Cardiac septum (tissue), 1 donor: ENCODE results near the gene SCRG1. TPM values are rescaled to one million over a fixed set of nuclear protein-coding genes. Genes with fewer than 3 reads are reported as not detected.

Experiments
- DNase-seq: peaks from one replicate; pipeline ENCODE4 v3.0.0-alpha.2; 2020; ENCODE audit warnings: low spot score
- intact Hi-C: fragments of 100-400 bp; cut with DNase I; formaldehyde crosslinking; loops from one replicate; pipeline ENCODE4 v1.14.0; 2022
- total RNA-seq: library from RNA; stranded (reverse); fragmentation: NEBNext Ultra II Directional; extraction: Animal tissue kit (Norgen Biotek cat#: 25700); gene quantifications from one replicate; pipeline ENCODE4 v1.2.1, GENCODE V29; 2021
- donor health status: DM: no; HTN: no; CAD: no.

Gene SCRG1
- total RNA-seq, 1 donor from 2014 or later, result 1.1 TPM

DNA sequence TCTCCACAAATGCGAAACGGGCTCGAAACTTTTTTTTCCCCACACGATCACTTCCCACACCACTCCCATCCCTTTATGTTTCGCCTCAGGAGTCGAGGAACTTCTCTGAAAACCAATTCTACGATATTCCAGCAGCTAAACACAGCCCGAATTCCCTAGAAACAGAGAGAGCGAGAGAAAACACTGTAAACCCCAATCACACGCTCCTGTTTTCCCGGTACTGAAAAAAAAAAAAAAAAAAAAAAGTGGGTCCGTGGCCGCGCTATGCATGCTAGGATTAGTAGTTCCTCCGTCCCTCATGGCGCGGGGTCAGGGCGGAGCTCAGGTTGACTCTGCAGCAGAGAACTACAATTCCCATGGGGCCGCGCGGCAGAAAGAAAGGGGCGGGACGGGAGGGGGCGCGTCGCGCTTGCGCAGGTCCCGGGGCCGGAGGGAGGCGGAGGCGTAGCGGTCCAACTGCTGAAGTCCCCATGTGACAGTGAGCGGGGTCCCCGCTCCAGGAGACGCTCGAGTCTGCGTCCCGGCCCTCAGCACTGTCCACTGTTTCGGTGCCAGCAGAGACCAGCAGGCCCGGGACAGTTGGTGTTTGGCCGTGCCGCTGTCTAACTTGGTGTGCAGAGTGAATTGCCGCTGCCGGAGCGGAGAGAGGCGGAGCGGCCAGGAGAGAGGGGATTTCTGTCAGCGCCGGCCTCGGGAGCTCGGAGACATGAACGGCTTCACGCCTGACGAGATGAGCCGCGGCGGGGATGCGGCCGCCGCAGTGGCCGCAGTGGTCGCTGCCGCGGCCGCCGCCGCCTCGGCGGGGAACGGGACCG lies 28.2 kb downstream of the SCRG1 start, which contains the start of gene SAP30:
SAP30 (plus strand) TSS at position 478 of the 815 bp plus-strand sequence; CDS start at position 707, 229 bp downstream.
- intact Hi-C loops, result loop anchor here (1.0 to 2.0 kb wide), 2 partner anchors 36 to 202 kb away; partner anchors contain the start of genes GALNT7 and HMGB2
- DNase-seq, result peak; percentile 99

DNA sequence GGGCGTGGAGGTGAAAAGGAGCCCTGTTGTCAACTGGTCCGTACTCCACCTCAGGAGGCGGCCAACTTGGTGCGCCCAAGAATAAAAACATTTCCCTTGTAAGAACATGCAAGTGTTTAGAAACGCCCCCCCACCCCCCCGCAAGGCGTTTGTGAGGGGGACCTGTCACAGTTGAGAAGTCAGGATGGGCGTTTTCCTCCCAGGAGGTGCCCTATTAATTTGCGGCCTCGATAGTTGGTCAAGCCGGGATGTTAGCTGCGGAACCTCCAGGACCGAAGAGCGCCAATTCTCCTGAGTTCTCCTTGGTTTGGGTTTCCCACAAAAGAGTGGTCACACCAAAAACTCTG lies 28.8 kb downstream of the SCRG1 start:
- intact Hi-C loops, result loop anchor here (1.0 to 2.0 kb wide), 2 partner anchors 36 to 201 kb away; partner anchors contain the start of genes GALNT7 and HMGB2

DNA sequence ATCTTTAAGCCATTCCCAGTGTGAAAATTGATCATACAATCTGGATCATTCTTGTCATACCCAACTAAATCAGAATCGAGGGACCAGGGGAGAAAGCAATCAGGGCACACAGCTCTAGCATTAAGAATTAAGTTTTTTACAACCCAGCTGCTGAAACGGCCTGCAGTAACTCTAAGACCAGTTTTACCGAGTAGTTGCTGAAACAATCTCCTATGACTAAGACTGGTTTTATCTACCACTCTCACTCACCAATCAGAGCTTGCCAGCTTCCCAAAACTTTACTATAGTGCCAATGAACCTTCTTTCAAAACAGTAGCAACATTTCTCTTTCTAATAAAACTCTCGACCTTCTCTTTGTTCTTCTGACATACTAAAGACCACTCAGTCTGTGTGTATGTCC lies 31.0 kb downstream of the SCRG1 start:
- intact Hi-C loops, result no loop called here
- no peak for DNase-seq

More for the DNA sequence above, 28.8 kb downstream of the SCRG1 start:
- DNase-seq, result peak; percentile 83

DNA sequence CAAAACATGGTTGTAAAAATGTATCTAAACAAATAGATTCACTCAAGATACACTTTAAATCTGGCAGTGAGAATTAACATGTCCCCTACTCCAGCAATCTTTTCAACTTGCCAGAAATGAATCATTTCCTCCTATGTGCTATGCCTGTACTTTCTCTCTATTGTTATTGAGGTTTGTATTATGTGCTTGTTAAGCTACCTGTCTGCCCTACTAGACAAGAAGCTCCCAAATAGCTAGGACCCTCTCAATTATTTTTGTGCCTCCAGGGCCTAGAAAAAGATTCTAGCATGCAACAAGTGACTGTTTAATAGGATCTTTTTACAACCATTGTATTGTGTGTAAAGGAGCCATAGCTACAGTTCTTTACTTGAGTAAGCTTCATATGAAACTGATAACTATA lies 31.6 kb downstream of the SCRG1 start:
- no peak for DNase-seq
- intact Hi-C loops, result no loop called here

DNA sequence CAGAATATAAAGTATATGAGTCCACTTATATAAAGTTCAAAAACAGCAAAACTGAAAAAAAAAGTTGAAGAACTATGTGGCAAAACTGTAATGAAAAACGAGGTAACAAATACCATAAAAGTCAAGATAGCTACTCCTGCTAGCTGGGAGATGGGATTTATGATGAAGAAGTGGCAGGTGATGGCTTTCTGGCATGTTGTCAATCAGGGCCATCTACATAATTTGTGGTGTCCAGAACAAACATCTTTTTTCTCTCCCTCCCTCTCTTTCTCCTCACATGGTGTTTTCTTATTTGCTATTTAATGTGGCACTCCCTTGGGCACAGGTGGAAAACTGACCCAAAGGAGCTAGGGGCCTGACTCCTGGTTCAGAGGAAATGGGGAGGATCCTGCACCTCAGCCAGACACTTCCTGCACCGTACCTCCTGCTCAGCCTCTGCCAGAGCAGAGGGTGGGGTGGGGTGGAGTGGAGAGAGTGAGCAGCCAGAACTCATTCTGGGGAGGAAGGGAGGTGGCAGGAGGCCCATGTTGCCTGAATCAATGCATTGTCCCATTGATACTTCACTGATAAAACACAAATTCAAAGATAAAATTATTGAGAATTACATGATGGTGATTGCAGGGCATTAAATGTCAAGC lies 33.4 kb downstream of the SCRG1 start:
- intact Hi-C loops, result no loop called here

DNA sequence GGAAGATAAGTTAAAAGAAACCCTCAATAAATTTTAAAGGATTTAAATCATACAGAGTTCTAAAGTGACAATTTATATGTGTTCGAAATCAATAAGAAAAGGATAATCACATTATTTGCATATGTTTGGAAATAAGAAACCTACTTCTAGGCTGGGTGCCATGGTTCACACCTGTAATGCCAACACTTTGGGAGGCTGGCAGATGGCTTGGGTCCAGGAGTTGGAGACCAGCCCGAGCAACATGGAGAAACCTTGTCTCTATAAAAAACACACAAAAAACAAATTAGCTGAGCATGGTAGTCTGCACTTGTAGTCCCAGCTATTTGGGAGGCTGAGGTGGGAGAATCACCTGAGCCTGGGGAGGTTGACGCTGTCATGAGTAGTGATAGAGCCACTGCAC lies 36.2 kb downstream of the SCRG1 start:
- no peak for DNase-seq
- intact Hi-C loops, result no loop called here

More for the DNA sequence above, 33.4 kb downstream of the SCRG1 start:
- no peak for DNase-seq

DNA sequence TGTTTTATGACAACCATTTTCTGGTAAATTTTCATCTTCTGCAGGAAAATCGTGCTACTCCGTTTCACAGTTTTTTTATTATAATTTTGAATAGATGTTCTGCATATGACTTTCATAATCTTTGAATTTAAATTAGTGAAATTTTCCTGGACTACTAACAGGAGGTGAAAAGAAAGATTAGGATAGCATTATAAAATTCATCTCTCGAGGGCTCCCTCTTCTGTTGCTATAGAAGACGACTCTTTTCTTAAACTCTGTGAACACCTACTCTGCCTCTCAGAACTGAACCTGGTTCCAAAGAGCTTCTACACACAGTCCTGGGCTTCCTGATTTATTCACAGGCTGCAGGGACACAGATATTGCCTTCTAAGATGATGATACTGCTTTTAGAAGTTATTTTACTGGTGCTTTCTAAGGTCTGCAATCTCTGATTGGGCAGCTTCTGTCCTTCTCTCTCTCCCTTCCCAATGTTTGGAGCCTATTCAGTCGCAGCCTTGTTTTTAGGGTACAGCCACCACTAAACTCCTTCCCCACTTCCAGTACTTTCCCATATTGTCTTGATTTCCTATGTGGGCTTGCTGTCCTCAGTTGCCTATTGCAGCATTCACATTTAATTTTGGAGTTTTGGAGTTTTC lies 38.2 kb downstream of the SCRG1 start:
- intact Hi-C loops, result no loop called here
- DNase-seq, result no peak

DNA sequence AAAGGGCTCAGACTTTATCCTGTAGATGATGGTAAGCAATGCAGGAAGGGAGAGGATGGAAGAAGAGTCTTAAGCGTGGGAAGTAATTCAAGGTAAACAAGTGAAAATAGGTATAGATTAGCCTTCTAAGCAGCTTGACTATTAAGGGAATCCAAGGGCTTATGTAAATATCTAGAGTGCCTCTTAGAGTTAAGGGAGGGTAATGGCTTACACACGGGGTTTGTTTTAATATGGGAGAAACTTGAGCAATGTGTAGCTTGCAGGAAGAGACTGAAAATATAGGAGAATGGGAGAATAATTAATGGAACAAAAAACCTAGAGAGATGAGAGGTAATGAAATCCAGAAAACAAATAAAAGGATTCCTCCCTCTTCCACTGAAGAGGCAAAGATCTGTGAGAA lies 41.0 kb downstream of the SCRG1 start:
- intact Hi-C loops, result no loop called here
- DNase-seq, result no peak

DNA sequence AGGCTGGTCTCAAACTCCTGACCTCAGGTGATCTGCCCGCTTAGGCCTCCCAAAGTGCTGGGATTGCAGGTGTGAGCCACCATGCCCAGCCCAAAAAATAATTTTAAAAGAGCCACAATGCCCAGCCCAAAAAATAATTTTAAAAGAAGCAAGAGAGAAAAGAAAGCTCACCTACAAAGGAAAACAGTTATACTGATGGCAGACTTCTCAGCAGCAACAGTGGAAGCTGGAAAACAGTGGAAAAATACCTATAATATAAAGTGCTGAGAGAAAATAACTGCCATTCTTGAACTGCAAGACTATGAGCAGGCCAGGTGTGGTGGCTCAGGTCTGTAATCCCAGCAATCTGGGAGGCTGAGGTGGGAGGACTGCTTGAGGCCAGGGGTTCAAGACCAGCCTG lies 51.4 kb downstream of the SCRG1 start:
- no peak for DNase-seq
- intact Hi-C loops, result no loop called here

DNA sequence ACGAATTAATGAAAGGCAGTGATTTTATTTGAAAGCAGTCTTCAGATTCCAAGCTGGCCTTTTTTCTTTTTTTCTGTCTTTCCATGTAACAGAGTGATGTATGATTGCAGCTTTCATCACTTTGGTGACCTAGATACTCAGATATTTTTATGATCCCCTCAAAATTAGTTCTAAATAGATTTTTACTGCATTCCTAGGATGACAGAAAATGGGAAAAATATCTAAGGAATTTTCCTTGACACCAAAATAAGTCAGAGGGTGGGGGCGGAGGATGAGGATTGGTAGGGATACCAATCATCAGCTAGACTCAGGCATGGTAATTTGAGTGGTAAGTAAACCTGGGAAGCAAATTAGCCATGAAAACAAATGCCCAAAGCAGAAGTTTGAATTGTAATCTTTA lies 52.8 kb downstream of the SCRG1 start:
- intact Hi-C loops, result no loop called here
- no peak for DNase-seq

DNA sequence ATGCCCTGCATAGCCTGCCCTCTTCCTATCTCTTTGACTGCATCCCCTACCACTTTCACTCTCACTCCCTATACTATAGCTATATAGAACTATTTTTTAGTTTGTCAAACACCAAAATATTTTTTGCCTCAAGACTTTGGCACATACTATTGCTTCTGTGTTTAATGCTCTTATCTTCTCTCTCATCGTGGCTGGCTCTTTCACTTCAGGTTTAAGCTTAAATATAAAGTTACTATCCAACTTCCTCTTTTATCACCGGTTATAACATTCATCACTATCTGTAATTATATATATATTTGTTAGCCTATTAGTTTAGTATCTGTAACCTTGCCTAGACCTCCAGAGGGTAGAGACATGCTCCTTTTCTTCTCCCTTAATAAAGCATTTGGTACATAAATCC lies 53.3 kb downstream of the SCRG1 start:
- DNase-seq, result no peak
- intact Hi-C loops, result no loop called here

DNA sequence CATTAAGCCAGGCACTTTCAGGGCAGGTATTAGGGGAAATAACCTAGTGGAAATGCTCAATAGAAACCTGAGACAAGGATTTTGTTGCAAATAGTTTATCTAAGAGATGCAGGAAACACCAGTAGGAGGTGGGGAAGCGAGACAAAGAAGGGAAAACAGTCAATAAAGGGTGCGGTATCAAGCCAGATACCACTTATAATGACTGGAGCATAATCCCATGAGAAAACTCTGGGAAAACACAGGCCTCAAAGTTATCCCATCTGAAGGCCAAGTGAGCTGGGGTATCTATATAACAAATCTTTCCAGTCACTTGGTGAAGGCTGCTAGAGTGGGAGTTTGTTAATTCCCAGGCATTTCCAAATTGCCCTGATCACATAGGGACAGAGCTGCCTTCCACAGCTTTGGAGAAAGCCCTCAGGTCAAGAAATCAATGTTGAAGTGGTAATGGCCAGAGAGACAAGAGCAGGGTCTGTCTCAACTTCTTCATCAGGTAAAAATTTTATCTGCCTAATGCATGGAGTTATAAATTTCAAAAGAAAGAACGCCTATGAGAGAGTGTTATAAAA lies 55.0 kb downstream of the SCRG1 start:
- intact Hi-C loops, result no loop called here

DNA sequence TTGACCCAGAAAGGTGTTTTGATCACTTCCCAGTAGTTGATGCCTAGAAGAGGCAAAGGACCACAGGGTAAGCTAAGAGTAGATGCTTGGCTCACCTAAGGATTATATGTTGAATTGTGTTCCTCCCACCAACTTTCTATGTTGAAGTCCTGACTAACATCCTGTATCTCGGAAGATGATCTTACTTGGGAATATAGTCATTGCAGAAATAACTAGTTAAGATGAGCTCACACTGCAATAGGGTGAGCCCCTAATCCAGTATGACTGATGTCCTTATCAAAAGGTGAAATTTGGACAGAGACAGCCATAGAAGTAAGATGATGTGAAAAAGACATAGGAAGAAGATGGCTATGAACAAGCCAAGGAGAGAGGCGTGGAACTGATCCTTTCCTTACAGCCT lies 61.5 kb downstream of the SCRG1 start:
- intact Hi-C loops, result no loop called here
- no peak for DNase-seq

More for the DNA sequence above, 55.0 kb downstream of the SCRG1 start:
- no peak for DNase-seq

DNA sequence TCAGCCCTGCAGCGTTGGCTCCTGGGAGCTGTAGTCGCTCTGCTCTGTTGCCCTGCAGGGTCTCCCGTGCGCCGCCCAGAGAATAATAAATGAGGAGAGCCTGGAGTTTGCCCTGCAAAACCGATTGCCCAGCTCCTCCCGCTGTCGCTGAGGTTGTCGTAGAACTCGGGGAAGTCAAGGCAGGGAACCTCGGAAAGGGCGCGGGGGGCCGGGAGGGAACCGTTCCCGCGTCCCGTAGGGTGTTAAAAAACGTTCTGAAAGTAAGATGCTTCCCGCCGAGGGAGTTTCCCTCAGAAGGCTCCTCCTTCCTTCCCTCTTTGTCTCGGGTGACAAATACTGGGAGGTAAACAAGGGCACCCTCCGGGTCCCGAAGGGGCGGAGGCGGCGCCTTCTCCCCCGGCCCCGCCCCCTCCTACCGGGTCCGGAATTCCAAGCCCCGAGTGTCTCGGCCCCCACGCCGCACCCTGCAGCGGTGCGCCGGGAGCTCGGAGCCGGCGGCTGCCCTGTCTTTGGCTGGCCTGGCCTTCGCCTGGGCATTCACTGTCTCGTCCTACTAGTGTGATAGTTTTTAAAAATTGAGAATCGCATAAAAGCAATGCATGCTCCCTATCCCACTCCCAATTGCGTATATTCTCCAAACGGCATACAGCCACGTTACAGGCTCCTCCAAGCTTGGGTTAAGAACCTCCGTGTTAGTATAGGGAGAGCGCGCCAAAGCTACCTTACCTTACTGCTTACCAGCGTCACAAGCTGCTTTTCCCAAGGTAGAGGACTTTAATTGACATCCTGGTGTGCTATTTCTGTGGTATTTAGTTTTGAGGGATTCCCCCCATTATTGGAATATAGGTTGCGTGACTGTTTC lies 63.8 kb downstream of the SCRG1 start:
- DNase-seq, result peak; percentile 77
- intact Hi-C loops, result loop anchor here (1.0 to 5.0 kb wide), 2 partner anchors 35 to 157 kb away; partner anchors contain the start of gene SAP30

Other genes with a start within 250 kb of the SCRG1 start
- 7.2 TPM for gene GALNT7, start 230.3 kb downstream of the SCRG1 start, total RNA-seq
- gene HMGB2, start 64.8 kb downstream of the SCRG1 start, total RNA-seq, result 41.8 TPM
- 20.1 TPM for gene SAP30, start 28.2 kb downstream of the SCRG1 start, total RNA-seq
- gene HAND2, start 131.1 kb upstream of the SCRG1 start, total RNA-seq, result 161 TPM